ENCODE results near the gene PDE10A.
"Not testable (repeated sequence)": the region's sequence is repeated elsewhere in the genome, so short reads cannot be mapped to it uniquely, and the experiment has no call there.

The PDE10A gene

GRCh38 chr6:165580136-165580535 lies 82.9 kb downstream of the PDE10A start:
- DNase-seq = no peak

DNA sequence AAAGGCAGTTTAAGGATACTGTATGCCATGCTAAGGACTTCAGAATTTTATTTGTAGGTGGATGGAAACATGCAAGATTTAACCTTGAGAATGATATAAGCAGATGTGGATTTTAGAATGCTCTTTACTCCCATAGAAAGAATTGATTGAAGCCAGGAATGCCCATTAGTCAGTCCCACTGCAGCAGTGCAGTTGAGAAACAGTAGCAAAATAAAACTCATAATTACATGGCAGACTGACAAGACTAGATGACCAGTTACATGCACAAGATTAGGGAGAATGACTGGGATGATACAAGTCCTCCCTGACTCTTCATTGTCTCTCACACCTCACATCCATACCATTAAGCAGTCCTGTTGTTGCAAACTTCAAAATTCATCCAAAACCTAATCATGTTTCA lies 83.9 kb downstream of the PDE10A start:
- DNase-seq = no peak

- no peak for DNase-seq
Measured at GRCh38 chr6:165577556-165577955, 85.5 kb downstream of the PDE10A start.

DNA sequence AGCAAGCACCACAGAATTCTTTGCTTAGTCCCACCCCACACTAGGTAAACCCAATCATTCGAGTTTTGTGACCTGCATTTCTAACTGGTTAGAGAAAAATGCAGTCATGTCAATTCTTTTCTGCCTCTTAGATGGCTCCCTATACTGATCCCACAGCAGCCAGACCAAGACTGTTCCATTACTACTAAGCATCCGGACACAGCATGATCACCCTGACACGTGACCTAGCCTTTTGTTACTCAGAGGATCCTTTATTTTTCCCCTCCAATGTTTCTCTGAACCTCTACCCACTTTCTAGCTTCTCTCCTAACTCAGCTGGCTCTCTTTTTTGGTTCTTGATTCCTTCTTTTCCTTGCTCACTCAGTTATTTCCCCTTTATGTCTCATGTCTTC lies 87.9 kb downstream of the PDE10A start:
- DNase-seq = no peak

- DNase-seq = no peak
Measured at GRCh38 chr6:165574220-165575157, 88.6 kb downstream of the PDE10A start.

GRCh38 chr6:165573671-165574070 lies 89.4 kb downstream of the PDE10A start:
- DNase-seq = no peak

DNA sequence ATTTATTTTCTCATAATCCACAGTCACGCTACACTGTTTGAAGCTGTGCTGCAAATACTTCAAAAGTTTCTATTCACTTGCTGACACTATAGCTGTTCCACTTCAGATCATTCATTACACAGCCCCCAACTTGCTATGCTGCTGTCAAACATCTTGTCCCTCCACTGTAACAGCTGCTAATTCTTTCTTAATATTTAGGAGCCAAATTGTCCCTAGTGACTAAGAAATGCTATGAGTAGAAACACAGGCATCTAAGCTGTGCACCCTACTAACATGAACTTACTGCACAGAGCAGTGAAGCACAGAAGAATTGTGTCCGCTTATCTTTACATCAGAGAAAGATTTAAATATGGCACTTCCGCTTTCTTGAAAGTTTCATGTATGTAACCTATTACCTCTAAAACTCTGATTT lies 91.3 kb downstream of the PDE10A start:
- no peak for DNase-seq

DNA sequence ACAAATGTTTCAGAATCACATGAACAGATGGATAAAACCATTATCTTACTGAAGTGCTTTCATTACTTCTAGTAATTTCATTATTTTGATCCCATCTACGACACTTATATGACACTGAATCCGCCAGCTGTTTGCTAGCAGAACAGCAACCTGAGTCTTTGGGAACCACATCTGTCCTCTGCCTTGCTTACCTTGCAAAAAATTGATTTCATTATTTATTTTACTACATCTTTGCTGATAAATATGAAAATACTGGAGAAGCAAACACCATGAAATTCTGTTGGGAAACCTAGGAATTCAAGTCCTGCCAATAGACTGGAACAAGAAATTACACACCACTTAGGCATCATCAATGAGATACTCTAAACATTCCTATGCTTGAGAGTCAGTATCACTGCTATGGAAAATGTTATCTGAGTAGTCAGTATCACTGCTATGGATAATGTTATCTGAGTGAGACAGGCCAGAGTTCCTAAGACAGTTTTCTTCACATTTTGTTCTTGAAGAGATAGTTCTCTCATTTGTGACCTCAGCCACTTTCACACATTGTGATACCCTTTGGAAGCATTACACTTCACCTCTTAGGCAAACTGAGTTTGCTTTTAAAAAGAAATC lies 91.9 kb downstream of the PDE10A start:
- no peak for DNase-seq

GRCh38 chr6:165568326-165568725 lies 94.7 kb downstream of the PDE10A start:
- no peak for DNase-seq

DNA sequence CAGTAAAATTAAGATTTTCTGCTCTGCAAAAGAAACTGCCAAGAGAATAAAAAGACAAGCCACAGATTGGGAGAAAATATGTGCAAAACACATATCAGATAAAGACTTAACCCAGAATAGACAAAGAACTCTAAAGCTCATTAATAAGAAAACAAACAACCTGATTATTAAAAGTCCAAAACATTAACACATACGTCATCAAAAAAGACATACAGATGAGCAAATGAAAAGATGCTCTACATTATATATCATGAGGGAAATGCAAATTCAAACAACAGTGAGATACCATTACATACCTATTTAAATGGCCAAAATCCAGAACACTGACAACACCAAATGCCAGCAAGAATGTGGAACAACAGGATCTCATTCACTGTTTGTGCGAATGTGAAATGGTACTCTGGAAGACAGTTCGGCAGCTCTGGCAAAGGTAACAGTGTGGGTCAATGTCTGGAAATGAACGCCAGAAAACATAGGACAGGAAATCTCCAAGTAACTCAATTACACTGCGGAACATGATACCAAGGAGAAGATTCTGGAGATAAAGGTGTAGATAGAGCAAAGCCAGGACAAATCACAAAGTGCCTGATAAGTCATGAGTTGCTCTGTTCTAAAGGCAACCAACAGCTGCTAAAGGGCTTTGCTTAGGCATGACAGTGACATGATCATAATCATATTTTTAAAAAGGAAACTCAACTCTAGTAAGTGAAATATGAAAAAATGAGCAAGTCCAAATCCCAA lies 96.8 kb downstream of the PDE10A start:
- DNase-seq = no peak

DNA sequence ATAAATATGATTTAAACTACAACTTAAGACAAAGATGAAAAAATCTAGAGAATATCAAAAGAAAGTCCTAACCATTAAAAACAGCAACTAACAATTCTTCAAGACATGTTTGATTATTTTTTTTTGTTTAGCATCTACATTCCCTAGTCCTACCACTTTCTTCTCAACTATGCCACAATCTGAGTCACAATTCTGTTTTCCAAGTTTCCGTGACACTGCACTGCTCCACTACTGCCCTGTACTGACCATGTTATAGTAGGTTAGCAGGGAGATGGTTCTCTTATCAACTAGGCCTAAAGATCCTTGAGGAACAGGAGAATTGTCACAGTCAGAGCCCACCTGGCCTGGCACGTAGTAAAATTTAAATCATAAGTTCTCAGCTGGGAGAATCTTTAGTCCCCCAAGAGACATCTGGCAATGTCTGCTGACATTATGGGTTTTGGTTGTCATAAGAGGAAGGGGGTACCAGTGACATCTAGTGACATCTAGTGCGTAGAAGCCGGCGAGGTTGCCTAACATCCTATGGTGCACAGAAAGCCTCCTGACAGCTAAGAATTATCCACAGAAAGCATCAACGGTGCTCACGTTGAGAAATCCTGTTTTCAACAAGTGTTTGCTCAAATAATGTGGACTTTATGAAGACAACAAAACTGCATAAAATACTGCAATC lies 100.5 kb downstream of the PDE10A start:
- DNase-seq = no peak

- no peak for DNase-seq
Measured at GRCh38 chr6:165559632-165560031, 103.4 kb downstream of the PDE10A start.

- not testable (repeated sequence) for DNase-seq
Measured at GRCh38 chr6:165558097-165558496, 104.9 kb downstream of the PDE10A start.

DNA sequence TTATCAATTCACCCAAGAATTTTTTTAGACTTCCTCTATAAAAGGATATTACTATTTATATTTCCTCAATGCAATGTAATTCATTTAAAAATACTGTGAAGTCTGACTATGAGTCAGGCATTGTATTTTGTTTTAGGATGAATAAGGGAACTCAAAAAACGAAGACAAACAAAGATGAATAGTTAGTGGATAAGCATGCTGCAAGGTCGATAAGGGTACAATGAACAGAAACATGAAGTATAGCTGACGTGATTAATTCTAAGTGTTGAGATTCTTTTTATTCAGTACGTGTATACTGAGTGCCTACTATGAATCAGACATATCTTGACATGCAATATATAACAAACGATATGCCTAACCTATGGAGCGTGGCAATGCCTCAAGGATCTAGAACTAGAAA lies 105.4 kb downstream of the PDE10A start:
- DNase-seq = no peak

GRCh38 chr6:165556116-165556843 lies 106.8 kb downstream of the PDE10A start:
- no peak for DNase-seq

DNA sequence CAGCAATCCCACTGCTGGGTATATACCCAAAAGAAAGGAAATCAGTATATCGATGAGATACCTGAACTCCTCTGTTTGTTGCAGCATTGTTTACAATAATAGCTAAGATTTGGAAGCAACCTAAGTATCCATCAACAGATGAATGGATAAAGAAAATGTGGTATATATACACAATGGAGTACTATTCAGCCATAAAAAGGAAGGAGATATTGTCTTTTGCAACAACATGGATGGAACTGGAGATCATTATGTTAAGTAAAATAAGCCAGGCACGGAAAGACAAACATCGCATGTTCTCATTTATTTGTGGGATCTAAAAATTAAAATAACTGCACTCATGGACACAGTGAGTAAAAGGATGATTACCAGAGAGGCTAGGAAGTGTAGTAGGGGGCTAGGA lies 108.4 kb downstream of the PDE10A start:
- not testable (repeated sequence) for DNase-seq

DNA sequence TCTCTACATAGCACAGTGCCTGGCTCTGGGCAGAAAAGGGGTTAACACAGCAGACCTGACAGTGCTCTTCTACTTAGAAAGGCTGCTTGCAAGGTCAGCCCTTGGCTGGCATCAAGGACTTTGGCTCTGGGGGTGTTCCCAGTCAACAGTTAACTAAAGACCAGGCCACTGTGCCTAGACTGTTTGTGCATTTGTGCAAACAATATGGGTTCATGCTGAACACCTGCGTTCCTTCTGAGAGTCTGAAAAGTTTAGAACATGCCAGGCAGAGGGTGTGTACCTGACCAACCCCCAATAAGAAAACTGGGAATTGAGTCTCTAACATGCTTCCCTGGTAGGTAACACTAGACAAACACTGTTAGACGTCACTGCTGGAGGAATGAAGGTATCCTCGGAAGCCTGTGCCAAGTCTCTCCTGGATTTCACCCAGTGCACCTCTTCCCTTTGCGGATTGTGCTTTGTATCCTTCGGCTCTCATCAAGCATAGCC lies 110.7 kb downstream of the PDE10A start:
- DNase-seq = no peak

GRCh38 chr6:165551828-165552227 lies 111.2 kb downstream of the PDE10A start:
- no peak for DNase-seq

- no peak for DNase-seq
Measured at GRCh38 chr6:165548450-165548849, 114.6 kb downstream of the PDE10A start.

GRCh38 chr6:165545806-165546205 lies 117.2 kb downstream of the PDE10A start:
- no peak for DNase-seq

GRCh38 chr6:165543781-165544180 lies 119.3 kb downstream of the PDE10A start:
- DNase-seq = no peak

- DNase-seq = no peak
Measured at GRCh38 chr6:165536911-165537310, 126.1 kb downstream of the PDE10A start.

All from amniotic stem cell (primary cell).